ENCODE measurements around the gene MVD.

MVD gene

GRCh38 chr16:88655053-88655732, 7.7 kb downstream of the MVD start:
- no peak for DNase-seq (ENCODE audit: low spot score)

- no peak for DNase-seq (ENCODE audit: low spot score)
Observed at GRCh38 chr16:88654363-88655052, 8.4 kb downstream of the MVD start.

- DNase-seq (ENCODE audit: low spot score), result no peak
Observed at GRCh38 chr16:88653596-88654362, 9.1 kb downstream of the MVD start.

- DNase-seq (ENCODE audit: low spot score), result no peak
Observed at GRCh38 chr16:88653101-88653500, 9.8 kb downstream of the MVD start.

- DNase-seq (ENCODE audit: low spot score), result no peak
Observed at GRCh38 chr16:88652762-88653063, 10.2 kb downstream of the MVD start.

- no peak for DNase-seq (ENCODE audit: low spot score)
Observed at GRCh38 chr16:88651989-88652761, 10.7 kb downstream of the MVD start.

- no peak for DNase-seq (ENCODE audit: low spot score)
Observed at GRCh38 chr16:88651276-88651988, 11.5 kb downstream of the MVD start.

GRCh38 chr16:88650749-88651275, 12.1 kb downstream of the MVD start, which contains the start of gene CYBA:
TSS of gene CYBA (minus strand) at chr16:88651053. CDS start at chr16:88651013, 40 bp downstream.
- peak; percentile 79 for DNase-seq (ENCODE audit: low spot score)

GRCh38 chr16:88649924-88650748, 12.8 kb downstream of the MVD start:
- DNase-seq (ENCODE audit: low spot score), result peak; percentile 71

- no peak for DNase-seq (ENCODE audit: low spot score)
Observed at GRCh38 chr16:88649195-88649923, 13.5 kb downstream of the MVD start.

- no peak for DNase-seq (ENCODE audit: low spot score)
Observed at GRCh38 chr16:88647178-88648070, 15.5 kb downstream of the MVD start.

- DNase-seq (ENCODE audit: low spot score), result no peak
Observed at GRCh38 chr16:88646345-88647034, 16.4 kb downstream of the MVD start.

GRCh38 chr16:88645941-88646340, 16.9 kb downstream of the MVD start:
- DNase-seq (ENCODE audit: low spot score), result no peak

GRCh38 chr16:88645455-88645854, 17.4 kb downstream of the MVD start:
- DNase-seq (ENCODE audit: low spot score), result no peak

GRCh38 chr16:88643644-88643932, 19.3 kb downstream of the MVD start:
- no peak for DNase-seq (ENCODE audit: low spot score)

GRCh38 chr16:88642881-88643643, 19.8 kb downstream of the MVD start:
- DNase-seq (ENCODE audit: low spot score), result no peak

- DNase-seq (ENCODE audit: low spot score), result no peak
Observed at GRCh38 chr16:88640498-88641247, 22.2 kb downstream of the MVD start.

Measured in hepatic stellate cell (primary cell).